ENCODE measurements around the gene NEBL. TPM values are rescaled to one million over a fixed set of nuclear protein-coding genes. Genes with fewer than 3 reads are reported as not detected.

The NEBL gene
- total and polyA plus RNA-seq, 2 of the 4 experiments (the other 2 are of a cell fraction) = under 0.01 TPM

- Histone ChIP-seq H2BK20ac (ENCODE audit: low read depth, low read length) (no peak overlapping the region), H3K56ac (ENCODE audit: extremely low read depth, insufficient read depth, low read length) (no peak overlapping the region), H4K8ac (ENCODE audit: low read depth in 2 of 2, low read length in 2 of 2) (no peak overlapping the region), H2AK5ac (ENCODE audit: low read depth, low read length) (no peak overlapping the region), H2AK9ac (replicated peaks; ENCODE audit: low read depth, low read length, poor library complexity) (no peak overlapping the region), H3K9me3 (ENCODE audit: control insufficient read depth, insufficient read depth, low read length) (peaks cover 16% of the 10 kb centered on the region), H2AFZ (replicated peaks; ENCODE audit: low read length, poor library complexity) (no peak overlapping the region), H2BK15ac (ENCODE audit: low read depth, low read length) (no peak overlapping the region), H3K9me1 (ENCODE audit: insufficient read depth, low read length) (no peaks in the 10 kb centered on the region), H3K4me1 (ENCODE audit: control insufficient read depth, insufficient read depth, low read length) (no peaks in the 10 kb centered on the region), H3K4me2 (ENCODE audit: low read depth, low read length) (no peak overlapping the region), H3K23ac (ENCODE audit: low read depth, low read length) (no peak overlapping the region), H2BK120ac (ENCODE audit: low read depth, low read length) (no peak overlapping the region), H3K4me3 (ENCODE audit: insufficient read depth, low read depth, low read length) (no peak overlapping the region), H3K36me3 (ENCODE audit: control insufficient read depth, insufficient read depth, low read length) (no peaks in the 10 kb centered on the region), H3K9ac (ENCODE audit: low read depth, low read length) (no peak overlapping the region), H3K79me1 (ENCODE audit: low read depth in 1 of 2, low read length in 2 of 2) (no peaks in the 10 kb centered on the region), H3K27me3 (ENCODE audit: control insufficient read depth, insufficient read depth, low read length) (no peaks in the 10 kb centered on the region), H2BK5ac (ENCODE audit: low read depth, low read length, poor library complexity, severe bottlenecking) (no peak overlapping the region), H3K14ac (replicated peaks; ENCODE audit: low read depth, low read length) (no peak overlapping the region), H4K5ac (ENCODE audit: low read depth, low read length) (no peak overlapping the region), H4K20me1 (ENCODE audit: insufficient read depth, low read length) (no peaks in the 10 kb centered on the region), H4K91ac (ENCODE audit: insufficient read depth, low read depth, low read length) (no peak overlapping the region), H3K4ac (ENCODE audit: low read depth, low read length) (no peak overlapping the region), H3K18ac (ENCODE audit: low read depth, low read length) (no peak overlapping the region), H3K27ac (ENCODE audit: insufficient read depth, low read length) (no peak overlapping the region)
- POLR2A ChIA-PET (ENCODE audit: unreplicated experiment) = no interaction called here
- DNase-seq (no peak), ATAC-seq (ENCODE audit: low read depth) (no peak)
- WGBS, 2 experiments (ENCODE audit: extremely low coverage in 2 of 2, insufficient read length in 1 of 2) = no CpG with 5 or more reads among the region's 2 CpGs
- intact Hi-C loops (cut with micrococcal nuclease) = no loop called here
- TF ChIP-seq SMC3 (IDR thresholded peaks at IDR 0.05; ENCODE audit: low read depth, low read length) (no peak), CHD1 (IDR thresholded peaks at IDR 0.05; ENCODE audit: low read depth, low read length) (no peak), USF2 (IDR thresholded peaks at IDR 0.05; ENCODE audit: low read depth, low read length) (no peak), FOS (IDR thresholded peaks at IDR 0.05; ENCODE audit: low read depth, low read length) (no peak), RFX5 (IDR thresholded peaks at IDR 0.05; ENCODE audit: low read depth, low read length) (no peak), CTCF (conservative IDR thresholded peaks at IDR 0.05; ENCODE audit: low read depth, low read length) (no peak), MAFK (IDR thresholded peaks at IDR 0.05; ENCODE audit: low read depth, low read length) (no peak), NFE2L2 (IDR thresholded peaks at IDR 0.05; ENCODE audit: low read depth, low read length) (no peak), ELK1 (IDR thresholded peaks at IDR 0.05; ENCODE audit: borderline replicate concordance, low read depth, low read length) (no peak), MAZ (IDR thresholded peaks at IDR 0.05; ENCODE audit: borderline replicate concordance, low read depth, low read length) (no peak), RAD21 (IDR thresholded peaks at IDR 0.05; ENCODE audit: low read length) (no peak), MXI1 (IDR thresholded peaks at IDR 0.05; ENCODE audit: borderline replicate concordance, low read depth, low read length) (no peak), CEBPB (IDR thresholded peaks at IDR 0.05; ENCODE audit: low read depth, low read length) (no peak), POLR2A (IDR thresholded peaks at IDR 0.05; ENCODE audit: low read depth, low read length) (no peak), BHLHE40 (IDR thresholded peaks at IDR 0.05; ENCODE audit: low read depth, low read length) (no peak), RCOR1 (IDR thresholded peaks at IDR 0.05; ENCODE audit: insufficient replicate concordance, low read length) (no peak)
- in situ Hi-C loops (cut with MboI; ENCODE audit: low sequenced_read_pairs) = no loop called here
- no TSS peak for BruUV-seq (replicated peaks)
- CTCF ChIA-PET = no interaction called here
- dilution Hi-C loops (cut with HindIII; ENCODE audit: low sequenced_read_pairs, unreplicated experiment) = no loop called here
Measured at GRCh38 chr10:20748551-20748950, 148.6 kb downstream of the NEBL start.

All from IMR-90 (cell line).